CD4-positive, alpha-beta T cell treated with Interleukin-6 at 100 ng/mL for 8 hours (primary cell): ENCODE data around the gene CANX.
A peak's percentile ranks its signal among the peaks of the same experiment; 100 is the strongest.

Experiments
- DNase-seq: peaks from one replicate; pipeline ENCODE4 v3.0.0-alpha.2; 2020; ENCODE audit warnings: mixed read lengths, low spot score

CANX gene

GRCh38 chr5:179753971-179754370, 55.2 kb downstream of the CANX start:
- DNase-seq: no peak

DNA sequence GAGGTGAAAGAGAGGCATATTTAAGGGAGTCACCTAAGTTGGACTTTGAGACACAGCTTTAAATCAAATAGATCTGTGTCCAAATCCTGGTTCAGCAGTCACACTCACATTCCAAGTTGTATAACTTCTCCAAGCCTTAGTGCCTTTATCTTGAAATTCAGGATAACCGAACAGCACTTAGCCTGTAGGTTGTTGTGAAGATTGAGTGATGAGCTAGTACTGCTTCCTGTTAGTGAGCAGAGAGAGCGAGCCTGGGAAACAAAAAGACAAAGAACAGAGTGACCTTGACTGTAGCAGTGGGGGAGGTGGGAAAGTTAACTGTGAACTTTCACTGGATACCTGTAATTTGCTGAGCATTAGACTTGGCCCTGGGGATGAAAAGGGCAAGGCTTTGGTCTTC, 56.3 kb downstream of the CANX start:
- no peak for DNase-seq

DNA sequence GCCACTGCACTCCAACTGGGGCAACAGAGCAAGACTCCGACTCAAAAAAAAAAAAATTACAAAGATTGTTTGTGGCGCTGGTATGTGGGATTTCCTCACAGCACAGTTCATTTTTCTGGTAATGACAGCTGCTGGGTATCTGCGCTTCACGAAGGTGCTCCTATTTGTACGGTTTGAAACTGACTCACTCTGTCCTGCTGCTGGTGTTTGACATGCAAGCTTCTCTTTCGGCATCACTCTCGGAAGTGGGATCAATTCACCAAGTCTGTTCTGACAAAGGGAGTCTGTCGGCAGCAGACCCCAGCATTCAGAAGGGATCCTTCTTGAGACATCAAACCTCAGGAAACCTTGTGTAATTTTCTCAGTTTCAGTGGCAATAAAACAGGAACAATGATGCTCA, 60.2 kb downstream of the CANX start:
- no peak for DNase-seq

DNA sequence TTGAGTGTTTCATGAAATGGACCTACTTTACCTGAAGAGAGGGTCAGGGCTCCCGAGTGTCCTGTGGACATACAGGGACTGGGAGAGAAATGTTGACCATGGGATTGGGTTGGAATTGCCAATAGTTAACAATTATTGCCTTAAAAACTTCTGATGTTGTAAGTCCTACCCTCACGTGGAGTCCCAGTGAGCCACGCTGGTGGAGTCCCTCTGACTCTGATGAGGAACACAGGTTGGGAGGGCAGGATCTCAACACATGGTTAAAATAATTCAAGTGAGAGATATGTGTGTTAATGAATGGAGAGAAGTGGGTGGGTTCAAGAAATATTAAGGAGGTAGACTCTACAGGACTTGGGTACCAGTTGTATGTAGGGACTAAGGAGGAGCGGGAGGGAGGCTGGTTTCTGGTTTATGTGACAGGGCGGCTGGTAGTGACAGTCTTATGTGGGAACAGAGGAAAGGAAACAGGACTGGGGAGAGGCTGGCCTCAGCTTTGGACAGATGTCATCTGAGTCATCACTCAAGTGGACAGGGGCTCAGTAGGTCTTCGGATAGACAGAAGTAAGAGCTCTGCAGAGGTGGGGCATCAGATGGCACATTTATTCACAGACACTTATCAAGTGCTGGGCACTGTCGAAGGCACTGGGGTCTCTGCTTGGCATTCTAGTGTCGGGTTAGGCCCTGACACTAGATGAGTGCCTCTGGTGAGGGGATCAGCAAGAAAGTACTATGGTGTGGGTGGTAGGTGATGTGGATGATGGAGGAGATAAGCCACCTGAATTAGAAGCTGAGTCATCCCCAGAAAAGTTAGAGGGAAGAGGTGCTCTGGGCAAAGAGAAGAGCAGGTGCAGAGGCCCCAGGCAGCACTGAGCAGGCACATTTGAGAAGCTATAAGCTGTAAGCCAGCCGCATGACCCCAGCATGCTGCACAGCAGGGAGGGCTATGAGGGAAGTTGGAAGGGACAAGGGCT, 61.1 kb downstream of the CANX start:
- DNase-seq: no peak

DNA sequence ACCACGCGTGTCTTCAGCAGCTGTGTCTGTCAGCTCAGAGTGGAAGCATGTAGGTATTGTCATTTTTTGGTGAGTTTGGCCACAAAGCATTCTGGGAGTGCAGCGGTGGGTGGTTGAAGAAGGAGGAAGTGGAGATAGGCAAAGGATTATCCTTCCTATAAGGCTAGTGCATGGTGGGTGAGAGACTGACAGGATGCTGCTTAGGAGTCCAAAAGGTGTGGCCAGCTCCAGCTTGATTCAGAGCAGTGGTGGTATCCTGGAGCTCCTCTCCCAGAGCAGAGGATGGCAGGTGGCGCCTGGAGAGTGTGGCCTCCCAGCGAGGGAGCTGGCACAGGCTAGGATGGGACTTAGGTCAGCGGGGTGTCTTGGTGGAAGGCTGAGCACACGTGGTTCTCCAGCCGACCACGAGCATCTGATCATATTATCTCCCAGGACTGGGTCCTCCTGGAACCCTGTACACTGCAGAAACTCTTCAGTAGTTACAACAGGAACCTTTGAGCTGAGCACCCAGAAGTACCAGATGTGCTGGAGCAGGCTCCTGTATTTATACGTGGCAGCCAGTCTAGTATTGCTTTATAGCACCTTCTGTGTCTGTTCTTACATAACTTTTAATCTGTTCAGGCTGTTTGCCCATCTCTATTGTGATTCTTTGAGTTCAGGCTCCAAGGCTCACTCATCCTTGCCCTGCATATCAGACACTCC, 63.5 kb downstream of the CANX start:
- peak; percentile 37 for DNase-seq

GRCh38 chr5:179762781-179763176, 64.0 kb downstream of the CANX start:
- no peak for DNase-seq

DNA sequence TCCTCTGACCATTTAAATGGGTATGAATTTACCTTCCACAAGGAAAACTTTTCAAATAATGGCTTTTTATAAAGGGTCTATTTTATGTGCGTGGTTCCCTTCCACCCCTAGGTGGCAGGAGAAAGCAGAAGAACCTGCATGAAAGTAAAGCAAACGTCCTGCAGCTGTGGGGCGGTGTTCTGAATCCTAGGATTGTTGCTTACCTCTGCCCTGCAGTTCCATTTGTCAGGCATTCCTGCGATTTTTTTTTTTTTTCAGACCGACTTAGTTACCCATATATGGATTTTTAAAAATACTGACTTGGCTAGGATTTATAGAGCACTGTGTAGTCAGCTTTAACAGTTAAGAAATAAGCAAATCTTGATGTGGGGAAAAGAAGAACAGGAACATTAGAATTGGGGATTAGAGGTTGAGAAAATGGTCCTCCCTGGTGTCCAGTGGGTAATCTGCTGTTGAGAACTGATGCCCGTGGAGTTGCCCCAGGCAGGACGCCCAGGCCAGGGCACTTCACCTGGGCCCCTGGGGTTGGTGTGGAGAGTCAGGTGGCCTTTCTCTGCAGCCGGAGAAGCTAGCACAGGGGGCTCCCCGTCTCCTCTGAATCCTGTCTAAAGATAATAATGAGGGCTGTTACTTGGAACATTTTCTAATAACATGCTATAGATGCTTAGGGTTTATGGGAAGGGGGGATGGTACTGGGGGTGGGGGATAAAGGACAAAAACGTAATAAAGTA, 64.6 kb downstream of the CANX start:
- DNase-seq: peak; percentile 61

GRCh38 chr5:179764056-179764455, 65.3 kb downstream of the CANX start:
- DNase-seq: no peak

DNA sequence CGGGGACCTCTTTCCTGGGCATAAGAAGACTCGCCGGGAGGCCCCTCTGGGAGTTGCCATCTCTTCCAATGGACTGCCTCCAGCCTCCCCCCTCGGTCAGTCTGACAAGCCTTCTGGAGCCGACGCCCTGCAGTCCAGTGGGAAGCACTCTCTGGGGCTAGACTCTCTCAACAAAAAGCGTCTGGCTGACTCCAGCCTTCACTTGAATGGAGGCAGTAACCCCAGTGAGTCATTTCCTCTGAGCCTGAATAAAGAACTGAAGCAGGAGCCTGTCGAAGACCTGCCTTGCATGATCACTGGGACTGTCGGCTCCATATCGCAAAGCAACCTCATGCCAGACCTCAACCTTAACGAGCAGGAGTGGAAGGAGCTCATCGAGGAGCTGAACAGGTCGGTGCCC, 66.6 kb downstream of the CANX start:
- DNase-seq: no peak

DNA sequence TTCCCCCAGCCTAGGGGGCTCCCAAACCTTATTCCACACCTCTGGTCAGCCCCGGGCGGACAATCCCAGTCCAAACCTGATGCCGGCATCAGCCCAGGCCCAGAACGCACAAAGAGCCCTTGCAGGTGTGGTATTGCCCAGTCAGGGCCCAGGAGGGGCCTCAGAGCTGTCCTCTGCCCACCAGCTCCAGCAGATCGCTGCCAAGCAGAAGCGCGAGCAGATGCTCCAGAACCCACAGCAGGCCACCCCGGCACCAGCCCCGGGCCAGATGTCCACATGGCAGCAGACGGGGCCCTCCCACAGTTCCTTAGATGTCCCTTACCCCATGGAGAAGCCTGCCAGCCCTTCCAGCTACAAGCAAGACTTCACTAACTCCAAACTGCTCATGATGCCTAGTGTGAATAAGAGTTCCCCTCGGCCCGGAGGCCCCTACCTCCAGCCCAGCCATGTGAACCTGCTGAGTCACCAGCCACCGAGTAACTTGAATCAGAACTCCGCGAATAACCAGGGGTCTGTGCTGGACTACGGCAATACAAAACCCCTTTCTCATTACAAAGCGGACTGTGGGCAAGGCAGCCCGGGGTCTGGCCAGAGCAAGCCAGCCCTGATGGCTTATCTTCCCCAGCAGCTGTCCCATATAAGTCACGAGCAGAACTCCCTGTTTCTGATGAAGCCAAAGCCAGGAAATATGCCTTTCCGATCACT, 67.4 kb downstream of the CANX start:
- DNase-seq: no peak

DNA sequence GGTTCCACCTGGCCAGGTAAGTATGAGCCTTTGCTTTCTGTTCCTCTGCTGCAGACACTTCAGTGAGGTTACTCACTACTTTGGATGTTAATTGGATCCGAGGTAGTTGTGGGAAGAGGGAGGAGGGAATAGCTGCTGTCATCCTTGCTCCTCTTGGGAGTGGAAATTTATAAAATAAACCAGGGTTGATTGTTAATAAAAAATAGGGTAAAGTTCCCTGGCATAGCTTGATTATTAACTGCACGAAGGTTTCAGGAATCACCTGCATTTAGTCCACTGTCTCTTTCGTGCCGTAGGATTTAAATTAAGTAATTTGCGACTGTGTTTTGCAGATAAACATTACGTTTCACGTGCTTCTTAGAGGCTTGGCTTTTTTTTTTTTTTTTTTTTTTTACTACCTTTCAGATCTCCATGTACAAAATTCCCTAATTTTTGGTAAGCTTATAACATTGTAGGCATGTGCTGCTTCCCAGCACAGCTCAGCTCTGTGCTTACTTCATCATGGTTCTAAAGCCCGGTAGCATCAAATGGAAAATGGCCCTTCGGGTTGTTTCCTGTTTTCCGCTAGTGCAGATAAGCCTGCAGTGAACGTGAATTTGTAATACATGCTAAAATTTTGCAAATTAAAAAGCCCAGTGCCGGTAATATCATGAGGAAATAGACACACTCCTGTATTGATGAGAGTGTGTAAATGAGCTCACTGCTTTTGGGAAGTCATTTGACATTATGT, 68.1 kb downstream of the CANX start:
- no peak for DNase-seq

GRCh38 chr5:179767496-179768100, 68.8 kb downstream of the CANX start:
- DNase-seq: no peak

DNA sequence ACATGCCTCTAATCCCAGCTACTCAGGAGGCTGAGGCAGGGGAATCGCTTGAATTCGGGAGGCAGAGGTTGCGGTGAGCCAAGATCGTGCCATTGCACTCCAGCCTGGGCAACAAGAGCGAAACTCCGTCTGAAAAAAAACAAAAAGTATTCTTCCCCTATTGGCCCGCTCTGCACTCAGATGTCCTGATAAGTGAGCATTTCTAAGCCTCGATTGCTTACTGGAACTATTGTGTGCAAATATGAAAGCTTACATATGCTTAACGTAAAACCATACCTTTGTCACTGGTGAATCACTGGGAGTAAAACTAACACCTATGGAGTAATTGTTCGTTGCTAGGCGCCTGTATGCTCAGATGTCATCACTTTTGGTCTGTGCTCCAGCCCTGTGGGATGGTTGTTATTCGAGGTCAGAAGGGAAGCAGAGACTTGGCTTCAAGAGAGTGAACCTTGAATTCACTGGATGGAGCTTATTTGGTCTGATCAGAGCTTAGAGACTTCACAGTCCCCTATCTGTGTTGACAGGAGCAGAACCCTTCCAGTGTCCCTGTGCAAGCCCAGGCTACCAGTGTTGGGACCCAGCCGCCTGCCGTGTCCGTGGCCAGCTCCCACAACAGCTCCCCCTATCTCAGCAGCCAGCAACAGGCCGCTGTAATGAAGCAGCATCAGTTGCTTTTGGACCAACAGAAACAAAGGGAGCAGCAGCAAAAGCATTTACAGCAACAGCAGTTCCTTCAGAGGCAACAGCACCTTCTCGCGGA, 69.7 kb downstream of the CANX start:
- DNase-seq: no peak

DNA sequence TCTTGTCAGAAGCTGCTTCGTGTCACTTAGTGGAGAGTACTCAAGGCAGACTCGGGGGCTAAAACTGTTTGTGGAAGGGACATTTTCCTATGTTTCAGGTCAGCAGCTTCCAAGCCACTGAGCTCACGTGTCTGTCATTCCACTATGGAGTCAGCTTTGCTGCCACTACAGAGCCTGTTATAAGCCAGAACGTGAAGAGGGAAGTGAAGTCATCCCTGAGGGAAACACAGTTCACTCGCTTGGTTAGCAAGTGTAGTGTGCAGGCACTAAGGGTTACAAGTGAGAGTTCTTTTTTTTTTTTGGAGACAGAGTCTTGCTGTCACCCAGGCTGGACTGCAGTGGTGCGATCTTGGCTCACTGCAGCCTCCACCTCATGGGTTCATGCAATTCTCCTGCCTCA, 70.5 kb downstream of the CANX start:
- no peak for DNase-seq

GRCh38 chr5:179769796-179770195, 71.0 kb downstream of the CANX start:
- DNase-seq: no peak

- DNase-seq: no peak
Observed at GRCh38 chr5:179771311-179771895, 72.6 kb downstream of the CANX start.

GRCh38 chr5:179772351-179772750, 73.6 kb downstream of the CANX start:
- DNase-seq: no peak

GRCh38 chr5:179773686-179774040, 74.9 kb downstream of the CANX start:
- no peak for DNase-seq

- no peak for DNase-seq
Observed at GRCh38 chr5:179774442-179774841, 75.7 kb downstream of the CANX start.

DNA sequence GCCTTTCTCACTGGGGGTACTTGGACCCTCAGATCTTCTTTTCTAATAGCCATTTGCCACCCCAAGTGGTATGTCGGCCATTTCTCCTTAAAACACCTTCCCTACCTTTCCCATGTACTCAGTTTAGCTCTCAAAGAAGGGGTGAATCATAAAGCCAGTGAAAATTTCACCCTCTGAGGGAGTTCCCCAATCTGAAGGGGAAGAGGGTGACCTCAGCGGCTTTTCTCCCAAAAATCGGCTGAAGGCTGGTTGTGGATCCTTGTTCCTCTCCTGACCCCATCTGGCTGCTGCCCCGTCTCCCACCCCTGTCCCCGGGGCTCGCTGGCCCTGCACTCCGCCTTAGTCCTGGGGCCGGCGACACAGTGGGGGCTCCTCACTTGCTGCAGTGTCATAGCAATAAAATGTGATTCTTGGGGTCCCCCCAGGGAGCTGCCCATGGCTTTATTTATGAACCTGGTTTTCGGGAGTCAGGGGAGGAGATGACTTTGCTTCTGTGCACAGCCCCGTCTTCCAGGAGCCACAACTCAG, 77.7 kb downstream of the CANX start:
- no peak for DNase-seq
